Gastrocnemius medialis (tissue), 4 donors: ENCODE results near the gene KRTAP10-2.

ENCODE experiments used
- CTCF ChIP-seq, 5 experiments: fragments of 450-650 bp in 3 of 5; fragments of 200-600 bp in 2 of 5; sonication (generic) in 2 of 5; IDR thresholded peaks in 4 of 5; conservative IDR thresholded peaks in 1 of 5; 1 replicate in 4 of 5; 2 replicates in 1 of 5; pipeline ENCODE4 v1.5.1; 2016 to 2019; ENCODE audit warnings: antibody characterized with exemption in 5 of 5, mild to moderate bottlenecking in 3 of 5, moderate library complexity in 3 of 5
- POLR2A ChIP-seq, 2 donors: fragments of 450-650 bp; IDR thresholded peaks; one replicate each; pipeline ENCODE4 v1.6.1; 2017; ENCODE audit warnings: antibody characterized with exemption in 2 of 2, mild to moderate bottlenecking in 2 of 2, moderate library complexity in 2 of 2

- TF ChIP-seq CTCF (IDR thresholded peaks at IDR 0.05 in 4 of 5, conservative IDR thresholded peaks at IDR 0.05 in 1 of 5) (no peak), POLR2A (IDR thresholded peaks at IDR 0.05) (no peak)
Observed at GRCh38 chr21:44529503-44530125, 21.7 kb downstream of the KRTAP10-2 start.
